HG03280 (cell line): ENCODE results near the gene RPP25.
"Not testable (repeated sequence)": the region's sequence is repeated elsewhere in the genome, so short reads cannot be mapped to it uniquely, and the experiment has no call there.

Experiments
- ATAC-seq: cut with Tn5 transposase; IDR thresholded peaks from one replicate; pipeline ENCODE4 v1.9.1; 2021; ENCODE audit warnings: mild to moderate bottlenecking, moderate library complexity; ENCODE audit not compliant: unreplicated experiment

RPP25 gene

DNA sequence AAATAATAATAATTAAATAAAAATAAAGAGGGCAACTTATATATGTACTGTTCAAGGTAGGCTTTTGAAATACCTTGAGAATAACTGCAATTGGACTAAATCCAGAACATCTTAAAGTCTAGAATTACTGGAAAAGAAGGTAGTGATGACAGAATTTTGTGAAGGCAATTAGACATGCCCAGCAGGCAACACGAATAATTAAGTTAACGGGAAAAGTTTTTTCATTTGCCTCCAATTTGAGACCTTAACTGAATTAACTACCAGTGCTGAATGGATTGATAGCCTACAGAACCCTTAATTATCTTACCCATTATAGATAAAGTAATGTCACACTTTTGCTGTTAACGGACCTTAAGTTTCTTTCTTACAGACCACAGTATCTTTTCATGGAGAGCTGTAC, 32.0 kb downstream of the RPP25 start:
- no peak for ATAC-seq

DNA sequence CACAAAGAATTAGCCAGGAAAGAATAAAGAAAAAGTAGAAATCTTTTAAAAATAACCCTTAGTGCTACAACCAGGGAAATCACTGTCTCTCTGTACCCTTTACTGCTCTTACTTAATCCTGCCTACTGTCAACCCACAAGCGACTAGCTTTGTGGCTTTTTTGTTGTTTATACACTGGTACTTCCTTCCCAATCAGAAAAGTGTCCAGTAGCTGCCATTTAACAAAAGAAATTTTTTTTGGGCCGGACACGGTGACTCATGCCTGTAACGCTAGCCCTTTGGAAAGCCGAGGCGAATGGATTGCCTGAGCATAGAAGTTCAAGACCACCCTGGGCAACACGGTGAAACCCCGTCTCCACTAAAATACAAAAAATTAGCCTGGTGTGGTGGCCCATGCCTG, 36.1 kb downstream of the RPP25 start:
- no peak for ATAC-seq

GRCh38 chr15:74917676-74918075, 38.9 kb downstream of the RPP25 start:
- ATAC-seq, result no peak

GRCh38 chr15:74913799-74914198, 42.8 kb downstream of the RPP25 start:
- ATAC-seq, result not testable (repeated sequence)

DNA sequence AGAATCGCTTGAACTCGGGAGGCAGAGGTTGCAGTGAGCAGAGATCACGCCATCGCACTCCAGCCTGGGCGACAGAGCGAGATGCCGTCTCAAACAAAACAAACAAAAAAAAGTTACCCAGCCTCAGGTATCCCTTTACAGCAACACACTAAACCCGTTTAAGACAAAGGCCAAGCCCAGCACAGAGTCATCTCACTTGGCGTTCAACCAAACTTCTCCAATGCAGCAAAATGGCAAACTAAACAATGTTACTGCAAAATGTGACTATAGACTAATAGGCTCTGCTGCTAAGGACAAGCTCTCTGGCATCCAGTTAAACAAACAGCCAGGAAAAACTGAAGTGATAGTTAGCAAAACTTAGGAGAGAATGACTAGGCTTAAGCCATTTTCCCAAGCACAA, 43.5 kb downstream of the RPP25 start:
- ATAC-seq, result no peak

DNA sequence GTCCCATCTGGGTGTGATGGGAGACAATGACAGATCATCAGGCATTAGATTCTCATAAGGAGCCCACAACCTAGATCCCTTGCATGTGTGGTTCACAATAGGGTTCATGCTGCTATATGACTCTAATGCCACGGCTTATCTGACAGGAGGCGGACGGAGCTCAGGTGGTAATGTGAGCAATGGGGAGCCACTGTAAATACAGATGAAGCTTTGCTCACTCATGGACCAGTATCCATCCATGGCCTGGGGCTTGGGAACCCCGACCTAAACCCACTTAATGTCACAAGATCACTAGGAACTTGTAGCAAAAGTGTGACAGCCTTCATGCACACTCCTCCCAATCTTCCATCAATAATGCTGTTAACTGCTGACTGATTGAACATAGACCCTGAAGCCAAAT, 47.9 kb downstream of the RPP25 start:
- ATAC-seq, result no peak

DNA sequence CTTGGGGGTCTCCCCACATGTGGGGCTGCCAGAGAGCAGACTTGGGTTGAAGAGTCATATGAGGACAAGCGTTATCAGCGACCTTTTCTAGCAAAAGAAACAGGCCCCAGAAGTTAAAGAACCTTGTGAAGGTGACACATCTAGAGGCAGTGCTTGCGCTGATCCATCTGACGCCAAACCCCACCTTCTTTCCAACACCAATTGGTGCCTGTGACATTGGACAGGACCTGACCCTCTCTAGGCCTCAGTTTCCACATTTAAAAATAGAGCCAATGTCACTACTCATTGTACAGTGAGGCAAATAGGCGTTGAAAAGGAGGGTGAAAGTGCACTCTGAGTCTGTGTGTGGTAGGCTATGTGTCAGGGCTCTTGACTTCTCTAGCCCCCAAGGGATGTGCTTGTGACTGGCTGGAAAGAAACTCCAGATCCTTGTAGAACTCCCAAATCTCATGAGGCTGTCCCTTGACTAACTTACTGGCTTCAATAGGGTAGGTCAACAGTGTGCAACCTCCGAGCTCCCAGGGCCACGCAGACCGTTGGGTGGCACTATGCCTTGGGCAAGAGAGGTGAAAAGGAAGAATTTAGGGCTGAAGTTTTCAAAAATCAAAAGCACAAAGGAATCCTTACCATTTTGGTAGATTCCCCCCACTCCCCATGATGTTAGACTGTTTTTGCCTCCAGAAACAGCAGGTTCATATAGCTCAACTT, 49.3 kb downstream of the RPP25 start:
- no peak for ATAC-seq

DNA sequence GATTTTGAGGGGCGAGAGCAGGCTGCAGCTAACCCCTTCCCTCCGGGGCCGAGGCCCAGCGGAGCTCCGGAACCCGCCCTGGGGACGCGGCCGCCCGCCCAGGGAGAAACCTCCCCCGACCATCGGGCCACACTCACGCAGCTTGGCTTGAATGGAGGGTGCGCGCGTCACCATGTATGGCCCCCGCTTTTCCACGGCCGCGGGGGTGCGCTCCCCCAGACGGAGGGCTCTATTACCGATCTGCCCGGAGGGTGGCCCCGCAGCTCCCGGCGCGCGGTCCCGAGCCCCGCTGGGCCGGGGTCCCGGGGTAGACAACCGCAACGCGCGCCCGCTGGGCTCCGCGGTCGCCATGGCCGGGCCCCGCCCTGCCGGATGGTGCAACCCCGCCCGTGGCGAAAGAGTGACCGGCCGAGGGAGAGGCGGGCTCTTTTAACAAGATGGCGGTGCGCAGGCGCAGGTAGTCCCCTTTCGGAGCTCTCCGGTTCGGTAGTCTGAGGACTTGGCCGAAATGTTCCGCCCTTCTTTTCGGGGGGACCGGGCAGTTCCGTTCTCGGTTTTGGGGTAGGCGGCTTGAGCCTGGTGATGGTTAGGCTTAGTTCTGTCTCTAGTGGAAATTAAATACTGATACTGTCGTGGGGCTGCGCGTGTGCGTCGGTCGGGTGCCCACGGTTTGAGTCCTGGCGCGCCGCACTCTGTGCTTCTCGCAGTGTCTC, 50.0 kb downstream of the RPP25 start, which contains the start of gene FAM219B:
TSS of gene FAM219B (minus strand) at position 402 of the 713 bp plus-strand sequence. CDS start at position 351, 51 bp downstream.
- peak; percentile 90 for ATAC-seq

GRCh38 chr15:74906067-74906449, 50.5 kb downstream of the RPP25 start:
- peak; percentile 10 for ATAC-seq
